ENCODE data around the gene CSH1.

The CSH1 gene

GRCh38 chr17:63855185-63855584, 41.2 kb downstream of the CSH1 start:
- DNase-seq: no peak

DNA sequence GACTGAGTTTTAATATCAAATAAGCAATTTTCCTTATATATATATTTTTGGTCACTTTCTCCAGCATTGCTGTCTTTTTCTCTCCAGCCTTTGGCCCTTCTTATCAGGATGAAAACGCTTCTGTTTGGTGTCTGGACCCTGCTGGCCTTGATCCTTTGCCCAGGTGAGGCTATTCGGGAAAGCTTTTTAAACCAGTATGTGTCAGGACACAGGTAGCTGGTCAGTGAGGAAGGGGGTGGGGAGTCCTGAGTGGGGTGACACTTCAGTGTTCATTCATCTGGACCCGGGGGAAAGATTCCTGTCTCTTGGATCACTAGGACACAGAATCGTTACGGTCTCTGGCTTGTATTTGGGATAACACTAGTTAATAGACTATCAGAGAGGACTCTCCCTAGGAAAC, 41.7 kb downstream of the CSH1 start:
- no peak for DNase-seq

GRCh38 chr17:63853260-63853659, 43.1 kb downstream of the CSH1 start:
- no peak for DNase-seq

DNA sequence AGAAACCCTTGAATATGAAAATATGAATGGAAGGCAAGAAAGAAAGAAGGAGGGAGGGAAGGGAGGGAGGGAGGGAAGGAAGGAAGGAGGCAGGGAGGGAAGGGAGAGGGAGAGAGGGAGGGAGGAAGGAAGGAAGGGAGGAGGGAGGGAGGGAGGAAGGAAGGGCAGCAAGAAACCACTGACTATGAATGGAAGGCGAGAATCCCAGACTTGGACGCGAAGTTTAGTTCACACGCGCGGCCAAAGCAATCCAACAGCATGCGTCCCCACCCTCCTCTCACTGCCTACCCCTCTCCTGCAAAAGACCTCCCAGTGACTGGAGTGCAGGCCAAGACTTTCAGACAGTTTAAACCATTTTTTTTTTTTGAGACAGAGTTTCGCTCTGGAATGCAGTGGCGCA, 46.0 kb downstream of the CSH1 start:
- no peak for DNase-seq

GRCh38 chr17:63848834-63849689, 47.3 kb downstream of the CSH1 start:
- DNase-seq: peak; percentile 98

DNA sequence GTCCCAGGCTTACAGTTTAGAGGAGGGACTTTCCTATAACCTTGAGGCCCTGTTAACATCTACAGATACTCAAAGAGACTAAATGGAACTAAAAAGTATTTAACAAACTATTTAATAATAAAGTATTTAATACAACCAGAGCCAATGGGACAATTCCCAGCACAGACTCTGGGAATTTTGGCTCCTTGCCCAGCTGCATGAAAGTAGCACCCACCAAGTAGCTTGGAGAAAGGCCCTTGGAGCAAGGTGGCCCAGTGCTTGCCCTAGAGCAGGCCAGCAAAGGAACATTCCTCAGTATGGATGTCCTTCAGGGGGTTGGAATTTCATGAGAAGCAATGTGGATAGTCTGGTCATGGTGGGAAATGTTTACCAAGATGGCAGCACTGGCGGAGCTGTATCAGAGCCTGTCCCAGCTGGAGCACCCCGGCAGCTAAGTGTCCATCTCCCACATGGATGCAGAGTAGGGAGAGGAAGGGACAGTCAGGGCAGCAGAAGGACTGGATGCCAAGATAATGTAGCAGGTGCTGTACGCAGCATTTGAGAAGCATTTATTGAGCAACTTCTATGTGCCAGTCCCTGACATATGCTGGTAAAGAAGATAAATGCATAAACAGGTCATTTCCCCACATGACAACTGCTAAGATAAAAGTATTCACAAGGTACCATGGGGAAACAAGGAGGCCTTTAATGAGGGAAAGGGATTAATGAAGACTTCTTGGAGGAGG, 48.7 kb downstream of the CSH1 start:
- no peak for DNase-seq

GRCh38 chr17:63845509-63845908, 50.9 kb downstream of the CSH1 start:
- no peak for DNase-seq

All from hematopoietic multipotent progenitor cell treated with erythropoietin and hydrocortisone succinate and interleukin-3 and kit ligand, for 4 days (in vitro differentiated cells).